Activated CD4-positive, CD25-positive, alpha-beta regulatory T cell treated with anti-CD3 and anti-CD28 coated beads, Interleukin-2, amount 50 U/mL, for 16 hours (primary cell): Measurements from ENCODE around the gene ASMTL.
"Not testable (repeated sequence)": the region's sequence is repeated elsewhere in the genome, so short reads cannot be mapped to it uniquely, and the experiment has no call there.

Source experiments
- DNase-seq: peaks from one replicate; pipeline ENCODE4 v3.0.0-alpha.2; 2020; ENCODE audit warnings: low read depth, low spot score

Gene ASMTL

DNA sequence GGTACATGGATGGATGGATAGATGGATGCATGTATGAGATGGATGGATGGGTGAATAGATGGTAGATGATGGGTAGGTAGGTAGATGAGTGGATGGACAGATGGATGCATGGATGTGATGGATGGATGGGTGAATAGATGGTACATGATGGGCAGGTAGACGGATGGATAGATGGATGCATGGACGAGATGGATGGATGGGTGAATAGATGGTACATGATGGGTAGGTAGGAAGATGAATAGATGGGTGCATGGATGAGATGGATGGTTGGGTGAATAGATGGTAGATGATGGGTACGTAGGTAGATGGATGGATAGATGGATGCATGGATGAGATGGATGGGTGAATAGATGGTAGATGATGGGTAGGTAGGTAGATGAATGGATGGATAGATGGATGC lies 48.8 kb downstream of the ASMTL start:
- DNase-seq = not testable (repeated sequence)

DNA sequence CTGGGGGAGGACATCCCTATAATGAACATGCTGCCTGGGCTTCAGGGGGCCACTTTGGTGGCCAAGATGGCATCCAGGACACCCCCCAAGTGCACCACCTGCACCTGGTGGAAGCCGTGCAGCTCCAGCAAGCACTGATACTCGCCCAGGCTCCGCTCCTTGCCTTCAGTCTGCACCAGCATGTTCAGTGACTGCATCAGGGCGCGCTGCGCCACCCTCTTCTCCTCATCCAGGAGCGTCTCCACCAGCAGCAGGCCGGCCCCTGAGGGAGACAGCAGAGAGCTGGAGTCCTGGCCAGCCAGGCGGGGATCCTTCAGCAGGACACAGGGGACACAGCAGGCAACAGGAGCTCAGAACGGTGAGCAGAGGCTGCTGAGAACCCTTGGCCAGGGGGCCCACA lies 49.5 kb downstream of the ASMTL start:
- DNase-seq = no peak

DNA sequence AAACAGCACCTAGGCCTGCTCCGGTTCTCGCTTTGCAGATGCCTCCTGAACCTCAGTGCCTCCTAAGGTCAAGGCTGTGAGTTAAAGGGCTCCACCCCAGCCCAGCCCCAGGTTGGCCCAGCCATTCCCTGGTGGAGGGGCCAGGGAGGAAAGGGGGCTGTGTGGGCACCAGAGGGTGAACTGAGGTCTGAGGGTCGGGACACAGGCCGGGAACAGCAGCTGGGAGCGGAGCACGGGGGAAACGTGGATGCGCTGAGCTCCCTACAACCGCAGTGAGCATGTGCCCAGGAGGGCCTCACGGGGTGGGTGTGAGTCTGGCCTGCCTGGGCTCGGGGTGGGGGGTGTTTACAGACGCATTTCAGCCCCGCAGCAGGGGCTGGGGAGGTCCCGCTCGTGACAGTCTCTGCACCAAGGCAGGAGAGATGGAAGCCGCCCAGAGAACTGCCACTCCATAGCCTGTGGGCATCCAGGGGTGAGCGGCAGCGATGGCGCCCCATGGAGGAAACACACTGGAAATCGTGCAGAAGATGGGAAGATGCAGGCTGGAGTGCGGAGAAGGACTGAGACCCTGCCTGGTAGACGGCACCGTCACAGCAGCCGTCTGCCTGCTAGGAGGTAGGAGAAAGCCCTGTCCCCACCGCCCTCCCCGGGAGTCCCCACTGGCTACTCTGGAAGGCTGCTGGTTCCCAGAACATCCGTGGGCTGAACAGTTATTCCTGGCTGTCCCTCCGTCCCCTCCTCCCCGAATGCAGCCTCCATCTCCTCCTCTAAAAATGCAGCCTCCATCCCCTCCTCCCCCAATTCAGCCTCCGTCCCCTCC lies 50.9 kb downstream of the ASMTL start:
- no peak for DNase-seq

DNA sequence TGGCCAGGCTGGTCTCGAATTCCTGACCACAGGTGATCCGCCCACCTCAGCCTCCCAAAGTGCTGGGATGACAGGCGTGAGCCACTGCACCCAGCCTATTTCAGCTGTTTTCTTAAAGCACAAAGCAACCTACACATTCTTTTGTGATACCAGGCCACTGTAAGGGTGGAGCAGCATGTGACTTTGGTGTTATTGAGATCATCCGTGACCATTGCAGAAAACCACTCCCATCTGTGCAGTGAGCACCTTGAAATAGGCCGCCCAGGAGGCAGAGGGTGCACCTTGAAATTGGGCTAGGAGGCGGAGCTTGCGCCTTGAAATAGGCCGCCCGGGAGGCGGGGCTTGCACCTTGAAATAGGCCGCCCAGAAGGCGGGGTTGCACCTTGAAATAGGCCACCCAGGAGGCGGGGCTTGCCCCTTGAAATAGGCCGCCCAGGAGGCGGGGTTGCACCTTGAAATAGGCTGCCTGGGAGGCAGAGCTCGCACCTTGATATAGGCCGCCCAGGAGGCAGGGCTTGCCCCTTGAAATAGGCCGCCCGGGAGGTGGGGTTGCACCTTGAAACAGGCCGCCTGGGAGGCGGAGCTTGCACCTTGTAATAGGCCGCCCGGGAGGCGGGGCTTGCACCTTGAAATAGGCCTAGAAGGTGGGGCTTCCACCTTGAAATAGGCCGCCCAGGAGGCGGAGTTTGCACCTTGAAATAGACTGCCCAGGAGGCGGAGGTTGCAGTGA lies 51.8 kb downstream of the ASMTL start:
- no peak for DNase-seq

DNA sequence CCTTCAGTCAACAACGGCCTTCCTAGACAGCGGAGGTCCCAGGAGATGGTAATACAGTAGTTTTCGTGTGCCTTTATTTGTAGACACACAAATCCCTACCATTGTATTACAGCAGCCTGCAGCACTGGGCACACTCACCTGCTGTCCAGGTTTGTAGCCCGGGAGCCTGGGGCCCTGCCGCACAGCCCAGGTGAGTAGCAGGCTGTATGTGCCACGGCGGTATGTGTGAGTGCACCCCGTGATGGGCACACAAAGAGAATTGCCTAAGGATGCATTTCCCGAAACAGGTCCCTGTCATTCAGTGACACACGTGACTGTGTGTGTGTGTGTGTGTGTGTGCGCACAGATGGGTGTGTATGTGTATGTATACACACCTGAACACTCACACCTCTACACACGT lies 52.7 kb downstream of the ASMTL start:
- no peak for DNase-seq

DNA sequence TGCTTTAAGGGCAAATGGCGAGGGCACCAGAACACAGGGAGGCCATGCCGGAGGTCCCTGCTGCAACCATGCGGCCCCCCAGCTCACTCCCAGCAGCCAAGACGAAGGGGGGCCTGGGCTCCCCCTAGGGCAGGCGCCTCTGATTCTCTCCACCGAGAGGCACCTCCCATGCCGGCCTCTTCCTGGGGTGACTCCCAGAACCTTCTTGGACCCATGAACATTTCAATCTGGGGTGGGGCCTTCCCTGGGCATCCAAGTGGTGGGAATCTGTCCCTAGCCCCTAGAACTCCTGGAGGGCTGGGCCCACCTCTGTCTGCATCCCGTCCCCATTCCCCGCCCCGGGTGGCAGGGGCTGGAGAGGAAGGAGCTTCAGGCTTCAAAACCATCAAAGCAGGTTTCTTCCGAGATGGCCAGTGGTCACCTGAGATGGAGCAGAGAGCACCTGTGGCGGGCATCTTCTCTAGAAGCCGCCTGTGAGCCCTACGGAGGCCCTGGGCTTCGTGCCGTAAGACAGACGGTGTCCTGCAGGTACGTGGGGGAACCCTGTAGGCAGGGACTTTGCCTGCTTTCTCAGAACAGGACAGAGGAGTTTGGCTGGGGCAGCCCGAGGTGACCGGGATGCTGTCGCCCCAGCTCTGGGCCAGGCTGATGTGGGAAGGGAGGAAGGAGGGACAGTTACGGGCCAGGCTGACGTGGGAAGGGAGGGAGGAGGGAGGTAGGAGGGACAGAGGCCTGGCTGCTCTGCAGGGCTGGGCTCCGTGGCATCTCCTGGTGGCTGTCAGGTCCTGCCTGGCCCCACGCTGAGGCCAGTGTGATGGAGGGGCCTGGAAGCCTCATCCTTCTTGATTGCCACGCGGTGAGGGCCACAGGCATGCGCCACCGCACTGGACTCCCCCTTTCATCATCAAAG lies 54.0 kb downstream of the ASMTL start:
- no peak for DNase-seq

DNA sequence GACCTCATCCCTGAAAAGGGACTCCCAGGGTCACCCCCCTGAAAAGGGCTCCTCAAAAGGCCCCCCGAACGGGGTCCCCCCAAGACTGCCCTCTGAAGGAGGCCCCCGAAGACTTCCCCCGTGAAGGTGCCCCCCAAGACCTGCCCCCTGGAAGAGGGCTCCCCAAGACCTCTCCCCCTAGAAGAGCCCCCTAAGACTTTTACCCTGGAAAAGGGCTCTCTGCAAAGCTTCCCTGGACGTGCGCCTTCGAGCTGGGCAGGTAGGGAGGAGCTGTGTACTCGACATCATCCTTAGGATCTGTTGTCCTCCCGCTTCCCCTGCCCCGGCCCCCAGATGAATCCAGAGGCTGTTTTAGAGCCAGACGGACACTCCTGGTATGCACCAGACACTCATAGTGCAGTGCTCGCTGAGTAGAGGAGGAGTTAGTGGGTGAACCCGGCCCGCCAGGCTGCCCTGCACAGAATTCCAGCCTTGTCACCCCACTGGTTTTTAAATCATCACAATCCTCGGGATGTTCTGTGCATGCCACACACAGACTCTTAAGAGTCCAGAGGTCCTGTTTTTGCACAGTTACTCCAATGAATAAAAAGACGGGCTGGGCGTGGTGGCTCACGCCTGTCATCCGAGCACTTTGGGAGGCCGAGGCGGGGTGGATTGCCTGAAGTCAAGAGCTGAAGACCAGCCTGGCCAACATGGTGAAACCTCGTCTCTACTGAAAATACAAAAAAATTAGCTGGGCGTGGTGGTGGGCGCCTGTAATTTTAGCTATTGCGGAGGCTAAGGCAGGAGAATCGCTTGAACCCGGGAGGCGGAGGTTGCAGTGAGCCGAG lies 55.1 kb downstream of the ASMTL start:
- no peak for DNase-seq

DNA sequence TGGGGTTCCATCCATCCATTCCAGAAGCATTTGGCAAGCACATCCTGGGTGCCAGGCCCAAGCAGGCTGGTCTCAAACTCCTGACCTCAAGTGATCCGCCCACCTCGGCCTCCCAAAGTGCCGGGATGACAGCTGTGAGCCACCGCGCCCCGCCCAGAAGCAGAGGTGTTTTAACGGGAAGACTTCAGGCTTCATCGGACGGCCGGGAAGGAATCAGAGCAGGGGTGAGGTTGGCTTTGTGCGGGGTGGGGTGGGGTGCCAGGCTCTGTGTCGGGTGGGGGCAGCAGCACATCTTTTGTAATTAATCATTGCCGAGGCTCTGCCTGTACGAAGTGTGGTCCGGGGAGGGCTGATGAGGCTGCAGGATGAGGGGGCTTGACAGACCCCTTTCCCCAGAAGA lies 55.7 kb downstream of the ASMTL start:
- DNase-seq = no peak

GRCh38 chrX:1395646-1396216 lies 57.0 kb downstream of the ASMTL start:
- DNase-seq = no peak

DNA sequence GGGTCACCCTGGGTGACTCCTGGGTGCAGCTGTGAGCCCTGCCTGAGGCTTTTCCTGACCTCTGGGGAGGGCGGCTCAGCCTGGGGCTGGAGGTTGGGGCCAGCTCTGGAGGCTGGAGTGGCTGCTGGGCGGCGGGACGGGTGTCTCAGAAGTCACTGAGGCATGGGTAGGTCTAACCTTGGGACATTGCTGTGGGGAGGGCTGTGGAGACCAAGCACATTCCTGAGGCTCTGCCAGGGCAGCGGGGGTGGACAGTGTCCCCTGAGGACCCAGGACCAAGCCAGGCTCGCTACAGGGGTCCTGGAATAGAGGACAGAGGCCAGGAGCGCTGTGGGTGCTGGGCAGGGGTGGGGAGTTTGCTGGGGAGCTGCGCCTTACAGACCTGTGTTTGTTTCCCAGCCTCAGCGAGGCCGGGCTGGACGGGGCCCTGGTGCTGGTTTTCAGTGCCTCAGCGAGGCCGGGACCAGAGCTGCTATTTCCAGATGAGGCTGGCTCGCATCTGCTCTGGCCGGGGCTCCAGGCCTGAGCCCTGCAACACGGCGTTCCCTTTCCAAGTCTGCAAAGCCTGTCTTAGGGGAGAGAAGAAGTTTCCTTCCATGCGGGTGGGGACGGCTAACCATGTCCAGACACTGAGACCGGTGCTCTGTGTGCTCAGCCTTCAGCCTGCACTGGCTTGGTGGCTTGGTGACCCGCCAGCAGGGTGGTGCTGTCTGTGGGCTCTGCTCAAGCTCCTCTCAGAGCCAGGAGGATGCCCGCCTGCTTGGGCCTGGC lies 57.8 kb downstream of the ASMTL start:
- DNase-seq = no peak

- no peak for DNase-seq
These were observed 58.7 kb downstream of the ASMTL start for GRCh38 chrX:1393871-1394615.

DNA sequence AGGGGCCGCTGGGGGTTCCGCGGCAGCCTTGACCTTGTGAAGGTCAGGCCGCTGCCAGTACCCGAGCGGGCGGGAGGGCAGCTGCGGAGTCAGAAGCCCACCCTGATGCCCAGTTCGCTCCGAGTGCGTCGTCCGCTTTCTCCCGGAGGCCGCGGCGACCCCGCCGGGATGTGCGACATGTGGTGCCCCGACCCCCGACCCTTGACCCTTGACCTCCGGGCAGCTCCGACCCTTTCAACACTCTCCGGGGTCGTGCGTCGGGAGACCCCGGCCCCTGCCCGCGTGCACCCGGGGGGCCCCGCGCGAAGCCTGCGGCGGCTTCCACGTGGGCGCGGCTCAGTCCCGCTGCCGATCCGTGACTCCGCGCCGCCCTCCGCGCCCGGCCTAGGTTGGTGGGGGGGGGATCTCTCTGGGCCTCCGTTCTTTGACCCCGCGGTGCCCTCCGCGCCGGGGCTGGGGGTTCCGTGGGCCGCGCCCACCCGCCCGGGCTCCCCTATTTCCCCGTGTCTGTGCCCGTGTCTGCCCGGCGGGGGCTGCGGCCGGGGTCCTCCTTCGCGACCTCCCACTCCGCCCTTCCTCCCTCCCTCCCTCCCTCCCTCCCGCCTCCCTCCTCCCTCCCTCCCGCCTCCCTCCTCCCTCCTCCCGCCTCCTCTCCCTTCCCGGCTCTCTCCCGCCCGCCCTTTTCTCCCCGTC lies 60.2 kb downstream of the ASMTL start:
- no peak for DNase-seq

DNA sequence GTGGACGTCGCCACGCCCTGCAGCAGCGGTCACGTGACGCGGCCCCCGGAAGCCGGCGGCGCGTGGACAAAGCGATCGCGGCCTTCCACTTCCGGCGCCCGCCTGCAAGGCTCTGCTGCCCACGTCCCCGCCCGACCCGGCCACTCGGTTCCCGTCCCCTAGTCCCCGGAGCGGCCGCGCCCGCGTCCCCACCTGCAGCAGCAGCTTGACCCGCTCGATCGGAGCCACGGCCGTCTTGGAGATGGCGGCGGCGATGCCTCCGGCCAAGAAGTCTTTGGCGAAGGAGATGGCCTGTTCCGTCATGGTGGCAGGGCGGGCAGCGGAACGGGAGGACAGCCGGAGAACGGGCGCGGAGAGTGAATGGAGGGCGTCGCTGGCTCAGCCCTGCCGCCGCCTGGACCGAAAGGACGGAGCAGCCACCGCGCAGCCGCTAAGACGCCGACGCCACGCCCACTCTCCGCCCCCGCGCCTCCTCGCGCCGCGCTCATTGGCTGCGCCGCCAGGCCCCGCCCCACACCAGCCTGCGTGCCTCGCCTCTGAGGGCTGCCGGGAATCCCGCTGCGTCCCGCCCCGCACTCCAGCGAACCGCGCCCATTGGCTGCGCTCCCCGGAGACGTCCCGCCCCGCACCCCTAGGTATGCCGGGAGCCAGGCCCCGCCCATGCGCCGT lies 60.9 kb downstream of the ASMTL start, which contains the start of gene SLC25A6:
Gene SLC25A6 (minus strand): TSS at position 407 of the 669 bp plus-strand sequence. CDS start 104 bp downstream, at position 303.
- DNase-seq = peak; percentile 98

DNA sequence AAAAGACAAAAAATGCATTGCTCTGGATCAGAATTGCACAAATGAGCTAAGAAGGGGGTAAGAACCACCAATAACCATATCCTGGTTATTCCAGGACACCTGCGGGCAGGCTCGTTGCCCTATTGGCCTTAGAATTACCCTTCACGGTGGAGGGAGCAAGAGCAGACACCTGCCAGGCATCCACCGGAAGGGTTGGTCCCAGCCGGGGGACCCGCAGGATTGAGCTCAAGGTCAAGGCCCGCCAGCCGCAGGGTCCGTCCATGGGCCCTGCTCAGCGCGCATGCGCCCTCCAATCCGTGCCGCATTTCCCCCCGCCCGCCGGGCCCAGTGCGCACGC lies 61.4 kb downstream of the ASMTL start:
- DNase-seq = peak; percentile 83

DNA sequence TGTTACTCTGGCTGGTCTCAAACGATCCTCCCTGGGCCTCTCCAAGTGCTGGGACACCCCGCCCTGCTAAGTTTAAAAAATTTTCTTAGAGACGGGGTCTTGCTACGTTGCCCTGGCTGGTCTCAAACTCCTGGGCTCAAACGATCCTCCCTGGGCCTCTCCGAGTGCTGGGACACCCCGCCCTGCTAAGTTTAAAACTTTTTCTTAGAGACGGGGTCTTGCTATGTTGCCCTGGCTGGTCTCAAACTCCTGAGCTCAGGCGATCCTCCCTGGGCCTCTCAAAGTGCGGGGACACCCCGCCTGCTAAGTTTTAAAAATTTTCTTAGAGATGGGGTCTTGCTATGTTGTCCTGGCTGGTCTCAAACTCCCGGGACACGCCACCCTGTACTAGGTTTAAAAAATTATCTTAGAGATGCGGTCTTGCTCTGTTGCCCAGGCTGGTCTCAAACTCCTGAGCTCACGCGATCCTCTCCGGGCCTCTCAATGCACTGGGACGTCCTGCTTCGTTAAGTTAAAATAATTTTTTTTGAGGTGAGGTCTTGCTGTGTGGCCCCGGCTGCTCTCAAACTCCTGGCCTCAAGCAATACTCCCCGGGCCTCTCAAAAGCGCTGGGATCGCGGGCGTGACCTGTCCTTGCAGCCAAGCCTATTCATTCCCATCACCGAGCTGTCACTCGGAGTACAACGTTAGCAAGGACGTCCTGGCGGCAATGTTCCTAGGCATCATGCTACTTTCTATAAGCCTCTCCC lies 61.9 kb downstream of the ASMTL start:
- no peak for DNase-seq

GRCh38 chrX:1389993-1390285 lies 62.8 kb downstream of the ASMTL start:
- DNase-seq = no peak

DNA sequence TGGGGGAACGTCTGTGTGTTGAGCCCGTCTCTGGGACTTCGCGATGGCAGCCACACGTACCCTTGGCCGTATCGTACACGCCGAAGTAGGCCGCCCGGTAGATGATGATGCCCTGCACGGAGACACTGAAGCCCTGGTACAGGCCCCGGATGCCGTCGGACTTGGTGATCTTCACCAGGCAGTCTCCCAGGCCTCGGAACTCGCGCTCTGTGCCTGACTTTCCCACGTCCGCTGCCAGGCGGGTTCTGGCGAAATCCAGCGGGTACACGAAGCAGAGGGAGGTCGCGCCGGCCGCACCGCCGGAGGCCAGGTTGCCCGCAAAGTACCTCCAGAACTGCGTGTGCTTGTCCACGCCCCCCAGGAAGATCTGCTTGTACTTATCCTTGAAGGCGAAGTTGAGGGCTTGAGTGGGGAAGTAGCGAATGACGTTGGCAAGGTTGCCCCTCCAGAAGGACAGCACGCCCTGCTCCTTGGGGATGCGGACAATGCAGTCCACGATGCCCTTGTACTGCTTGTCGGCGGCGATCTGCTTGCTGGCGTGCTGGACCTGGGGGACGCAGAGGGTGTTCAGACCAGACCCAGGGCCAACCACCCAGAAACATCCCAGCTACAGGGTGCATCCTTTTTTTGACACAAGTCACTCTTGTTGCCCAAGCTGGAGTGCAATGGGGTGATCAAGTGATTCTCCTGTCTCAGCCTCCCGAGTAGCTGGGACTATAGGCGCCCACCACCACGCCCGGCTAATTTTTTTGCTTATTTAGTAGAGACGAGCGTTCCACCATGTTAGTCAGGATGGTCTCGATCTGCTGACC lies 63.3 kb downstream of the ASMTL start:
- DNase-seq = no peak
